CD14-positive monocyte (primary cell): ENCODE measurements around the gene SFT2D3. TPM values are rescaled to one million over a fixed set of nuclear protein-coding genes. Genes with fewer than 3 reads are reported as not detected.

ENCODE experiments used
- DNase-seq, 3 donors: peaks; one replicate each; pipeline ENCODE4 v3.0.0-alpha.2; 2011 to 2022
- H2AFZ ChIP-seq: 2 replicates; pipeline ENCODE4 v1.6.0; 2012; ENCODE audit warnings: mild to moderate bottlenecking, low read depth, low read length, inconsistent platforms; ENCODE audit not compliant: insufficient read depth, poor library complexity, severe bottlenecking
- H3K27ac ChIP-seq, 2 donors: 1 replicate in 1 of 2; 2 replicates in 1 of 2; pipeline ENCODE4 v1.5.1; 2012 to 2013; ENCODE audit warnings: low read length in 2 of 2, control low read depth in 1 of 2, inconsistent platforms in 1 of 2, low read depth in 1 of 2, mild to moderate bottlenecking in 1 of 2
- H3K27me3 ChIP-seq, 2 donors: one replicate each; pipeline versions ENCODE4 v1.6.0 to v1.6.1; 2011 to 2013; ENCODE audit warnings: low read length in 2 of 2; ENCODE audit not compliant: control insufficient read depth in 2 of 2, insufficient read depth in 2 of 2
- H3K36me3 ChIP-seq, 2 donors: replicated peaks in 1 of 2; 1 replicate in 1 of 2; 2 replicates in 1 of 2; pipeline versions ENCODE4 v1.5.1 to v1.6.1; 2012 to 2013; ENCODE audit warnings: low read length in 2 of 2, control low read depth in 1 of 2, inconsistent platforms in 1 of 2, mild to moderate bottlenecking in 1 of 2; ENCODE audit not compliant: insufficient read depth in 2 of 2, control insufficient read depth in 1 of 2
- H3K4me1 ChIP-seq, 2 donors: 1 replicate in 1 of 2; 2 replicates in 1 of 2; pipeline versions ENCODE4 v1.5.1 to v1.6.1; 2012 to 2013; ENCODE audit warnings: low read length in 2 of 2, control low read depth in 1 of 2, inconsistent platforms in 1 of 2, mild to moderate bottlenecking in 1 of 2, moderate library complexity in 1 of 2; ENCODE audit not compliant: insufficient read depth in 2 of 2, control insufficient read depth in 1 of 2
- H3K4me2 ChIP-seq: replicated peaks from 2 replicates; pipeline ENCODE3; 2012; ENCODE audit warnings: low read length, moderate library complexity, mild to moderate bottlenecking; ENCODE audit not compliant: poor library complexity, severe bottlenecking; ENCODE audit errors: extremely low read depth
- H3K4me3 ChIP-seq, 3 experiments: fragments of 200-600 bp in 1 of 3; sonication (generic) in 1 of 3; replicated peaks in 1 of 3; 1 replicate in 2 of 3; 2 replicates in 1 of 3; pipeline ENCODE4 v1.5.1; 2011 to 2013; ENCODE audit warnings: low read length in 3 of 3, mild to moderate bottlenecking in 3 of 3, control low read depth in 2 of 3, low read depth in 2 of 3, inconsistent platforms in 1 of 3, moderate library complexity in 1 of 3
- H3K79me2 ChIP-seq: 2 replicates; pipeline ENCODE4 v1.6.0; 2012; ENCODE audit warnings: mild to moderate bottlenecking, control low read depth, inconsistent platforms, low read length, moderate library complexity; ENCODE audit not compliant: insufficient read depth
- H3K9ac ChIP-seq: 2 replicates; pipeline ENCODE4 v1.6.0; 2017; ENCODE audit warnings: low read length, mild to moderate bottlenecking; ENCODE audit not compliant: insufficient read depth, poor library complexity, severe bottlenecking
- H3K9me3 ChIP-seq, 2 donors: replicated peaks in 1 of 2; 1 replicate in 1 of 2; 2 replicates in 1 of 2; pipeline versions ENCODE4 v1.5.1 to v1.6.1; 2012 to 2013; ENCODE audit warnings: low read length in 2 of 2, control low read depth in 1 of 2; ENCODE audit not compliant: control insufficient read depth in 1 of 2, insufficient read depth in 1 of 2
- H4K20me1 ChIP-seq: 2 replicates; pipeline ENCODE4 v1.6.0; 2012; ENCODE audit warnings: mild to moderate bottlenecking, low read length, control low read depth, moderate library complexity; ENCODE audit not compliant: insufficient read depth
- H3K27ac Mint-ChIP-seq, 7 donors: one replicate each; pipeline ENCODE4 v1.8.0; 2020; ENCODE audit warnings: mild to moderate bottlenecking in 7 of 7, mixed read lengths in 7 of 7, moderate library complexity in 6 of 7, inconsistent platforms in 2 of 7
- H3K27me3 Mint-ChIP-seq, 3 donors: one replicate each; pipeline ENCODE4 v1.8.0; 2021 to 2022; ENCODE audit warnings: low read depth in 3 of 3, mild to moderate bottlenecking in 3 of 3, mixed read lengths in 3 of 3, moderate library complexity in 3 of 3, inconsistent platforms in 1 of 3
- H3K36me3 Mint-ChIP-seq, 2 donors: one replicate each; pipeline ENCODE4 v1.8.0; 2020; ENCODE audit warnings: mixed read lengths in 2 of 2, inconsistent platforms in 1 of 2, mild to moderate bottlenecking in 1 of 2
- H3K4me1 Mint-ChIP-seq: one replicate; pipeline ENCODE4 v1.8.0; 2020; ENCODE audit warnings: mild to moderate bottlenecking, mixed read lengths
- H3K4me3 Mint-ChIP-seq, 2 donors: one replicate each; pipeline ENCODE4 v1.8.0; 2020; ENCODE audit warnings: mild to moderate bottlenecking in 2 of 2, mixed read lengths in 2 of 2, moderate library complexity in 1 of 2
- H3K9me3 Mint-ChIP-seq, 7 donors: one replicate each; pipeline ENCODE4 v1.8.0; 2020 to 2022; ENCODE audit warnings: mixed read lengths in 7 of 7, mild to moderate bottlenecking in 6 of 7, moderate library complexity in 6 of 7, inconsistent platforms in 2 of 7
- WGBS: methylation state at CpG from one replicate; pipeline ENCODE4 v1.1.5; 2013; ENCODE audit warnings: missing lambda C conversion rate; ENCODE audit not compliant: insufficient coverage; 5-methylcytosine and 5-hydroxymethylcytosine counted together
- intact Hi-C, 2 donors: fragments of 100-400 bp; cut with micrococcal nuclease; formaldehyde crosslinking; loops; one replicate each; pipeline versions ENCODE4 v1.15.0 to v1.15.1; 2023
- polyA plus RNA-seq, 3 donors: library from polyadenylated mRNA; depleted of rRNA in 1 of 3; unstranded in 2 of 3; stranded (reverse) in 1 of 3; fragments of 300-500 nt in 2 of 3; fragments of >200 nt in 1 of 3; fragmentation: Illumina TruSeq in 2 of 3; gene quantifications; 1 replicate in 2 of 3; 2 replicates in 1 of 3; pipeline ENCODE4 v1.2.3, GENCODE V29; 2012 to 2021
- TF ChIP-seq, protein P1 (sequence below): fragments of 200-600 bp; IDR thresholded peaks from one replicate; pipeline ENCODE4 v1.8.0; 2022; ENCODE audit warnings: antibody characterized with exemption, mild to moderate bottlenecking

The SFT2D3 gene
- polyA plus RNA-seq, 3 donors, result 3.8 to 4.9 TPM; not detected in 1

GRCh38 chr2:127726158-127726880 is 25.0 kb downstream of the SFT2D3 start:
- Histone ChIP-seq H3K4me2 (no peak overlapping the region), H2AFZ (no peak overlapping the region), H3K79me2 (no peaks in the 10 kb centered on the region), H3K4me1 (no peaks in the 10 kb centered on the region), H3K9me3 (no peaks in the 10 kb centered on the region), H3K4me3 (no peak overlapping the region), H3K27ac (no peak overlapping the region), H3K27me3 (no peaks in the 10 kb centered on the region), H4K20me1 (no peaks in the 10 kb centered on the region), H3K9ac (no peak overlapping the region), H3K36me3 (peaks cover 26 to 44% of the 10 kb centered on the region in 2 donors)
- no peaks in the 10 kb centered on the region for H3K27me3 Mint-ChIP-seq
- peaks cover 43 to 47% of the 10 kb centered on the region in 2 donors for H3K36me3 Mint-ChIP-seq
- no peak for DNase-seq
- H3K4me3 Mint-ChIP-seq, result no peak overlapping the region
- H3K27ac Mint-ChIP-seq, result peak overlapping the region in 1 of 7 donors; percentile 69
- no peaks in the 10 kb centered on the region for H3K9me3 Mint-ChIP-seq
- intact Hi-C loops, result no loop called here
- TF ChIP-seq, protein P1, sequence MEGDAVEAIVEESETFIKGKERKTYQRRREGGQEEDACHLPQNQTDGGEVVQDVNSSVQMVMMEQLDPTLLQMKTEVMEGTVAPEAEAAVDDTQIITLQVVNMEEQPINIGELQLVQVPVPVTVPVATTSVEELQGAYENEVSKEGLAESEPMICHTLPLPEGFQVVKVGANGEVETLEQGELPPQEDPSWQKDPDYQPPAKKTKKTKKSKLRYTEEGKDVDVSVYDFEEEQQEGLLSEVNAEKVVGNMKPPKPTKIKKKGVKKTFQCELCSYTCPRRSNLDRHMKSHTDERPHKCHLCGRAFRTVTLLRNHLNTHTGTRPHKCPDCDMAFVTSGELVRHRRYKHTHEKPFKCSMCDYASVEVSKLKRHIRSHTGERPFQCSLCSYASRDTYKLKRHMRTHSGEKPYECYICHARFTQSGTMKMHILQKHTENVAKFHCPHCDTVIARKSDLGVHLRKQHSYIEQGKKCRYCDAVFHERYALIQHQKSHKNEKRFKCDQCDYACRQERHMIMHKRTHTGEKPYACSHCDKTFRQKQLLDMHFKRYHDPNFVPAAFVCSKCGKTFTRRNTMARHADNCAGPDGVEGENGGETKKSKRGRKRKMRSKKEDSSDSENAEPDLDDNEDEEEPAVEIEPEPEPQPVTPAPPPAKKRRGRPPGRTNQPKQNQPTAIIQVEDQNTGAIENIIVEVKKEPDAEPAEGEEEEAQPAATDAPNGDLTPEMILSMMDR, result no peak
- peaks cover 6% of the 10 kb centered on the region for H3K4me1 Mint-ChIP-seq
- WGBS, result no CpG with 5 or more reads among the region's 6 CpGs

DNA sequence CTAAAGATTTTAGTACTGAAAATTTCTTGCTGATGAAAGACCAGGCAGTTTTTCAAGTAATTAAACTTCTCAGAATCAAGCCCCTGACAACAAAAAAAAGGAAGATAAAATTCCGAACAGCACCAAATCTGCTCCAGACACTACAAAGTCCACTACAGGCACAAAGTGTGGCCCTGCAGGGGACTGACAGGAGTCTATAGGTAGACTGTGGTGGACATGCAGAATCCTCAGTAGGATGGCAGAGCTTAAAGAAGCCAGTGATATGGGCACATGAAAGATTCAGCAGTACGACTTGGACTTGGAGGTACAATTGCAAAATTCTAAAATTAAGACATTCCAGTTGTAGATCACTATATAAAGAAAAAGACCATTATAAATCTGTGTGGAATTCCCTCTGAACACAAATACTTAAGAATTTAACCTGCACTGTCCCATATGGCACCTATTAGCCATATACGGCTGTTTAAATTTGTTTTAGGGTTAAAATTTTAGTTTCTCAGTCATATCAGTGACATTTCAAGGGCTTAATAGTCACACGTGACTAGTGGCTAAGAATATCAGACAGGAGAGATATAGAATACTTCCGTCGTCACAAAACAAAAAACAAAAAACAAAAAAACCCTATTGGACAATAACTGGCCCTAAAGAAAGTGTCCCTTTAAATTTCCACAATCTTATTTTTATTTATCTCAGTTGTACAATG is 32.0 kb downstream of the SFT2D3 start:
- Histone ChIP-seq H3K36me3 (peaks cover 16 to 38% of the 10 kb centered on the region in 2 donors), H2AFZ (no peak overlapping the region), H3K9ac (no peak overlapping the region), H3K79me2 (no peaks in the 10 kb centered on the region), H3K4me3 (no peak overlapping the region), H3K27me3 (no peaks in the 10 kb centered on the region), H3K9me3 (no peaks in the 10 kb centered on the region), H3K4me2 (no peak overlapping the region), H3K4me1 (no peaks in the 10 kb centered on the region), H3K27ac (no peak overlapping the region), H4K20me1 (no peaks in the 10 kb centered on the region)
- TF ChIP-seq, protein P1, result no peak
- no peak for DNase-seq
- intact Hi-C loops, result no loop called here
- Mint-ChIP-seq H3K4me1 (no peaks in the 10 kb centered on the region), H3K27ac (no peak overlapping the region), H3K27me3 (no peaks in the 10 kb centered on the region), H3K4me3 (no peak overlapping the region), H3K9me3 (no peaks in the 10 kb centered on the region), H3K36me3 (peaks cover 25 to 42% of the 10 kb centered on the region in 2 donors)
- WGBS, result 100% methylated on average over 2 of the region's 6 CpGs
